Brain microvascular endothelial cell (primary cell): ENCODE results near the gene CDH23.

Source experiments
- DNase-seq: peaks from one replicate; pipeline ENCODE4 v3.0.0-alpha.2; 2020
- H3K27ac ChIP-seq: fragments of 250-450 bp; sonication (Bioruptor Pico); 2 replicates; pipeline ENCODE4 v1.5.1; 2020; ENCODE audit warnings: mild to moderate bottlenecking, moderate library complexity
- H3K27me3 ChIP-seq: fragments of 250-450 bp; sonication (Bioruptor Pico); replicated peaks from 2 replicates; pipeline ENCODE4 v1.5.1; 2020; ENCODE audit warnings: mild to moderate bottlenecking
- H3K36me3 ChIP-seq: fragments of 250-450 bp; sonication (Bioruptor Pico); replicated peaks from 2 replicates; pipeline ENCODE4 v1.5.1; 2020; ENCODE audit warnings: mild to moderate bottlenecking
- H3K4me3 ChIP-seq: 2 replicates; pipeline ENCODE4 v1.5.1; 2011; ENCODE audit warnings: low read depth, mild to moderate bottlenecking, control low read depth, low read length, moderate library complexity
- in situ Hi-C: cut with HindIII; loops from 2 replicates; pipeline ENCODE4 v1.10.0; 2017; ENCODE audit warnings: low sequenced_read_pairs, low pct_ligation_motif_present
- TF ChIP-seq, protein P1 (sequence below): IDR thresholded peaks from 2 replicates; pipeline ENCODE4 v1.5.1; 2011; ENCODE audit warnings: low read depth, mild to moderate bottlenecking, moderate library complexity, low read length, control low read depth, inconsistent platforms; ENCODE audit errors: missing control alignments

The CDH23 gene

DNA sequence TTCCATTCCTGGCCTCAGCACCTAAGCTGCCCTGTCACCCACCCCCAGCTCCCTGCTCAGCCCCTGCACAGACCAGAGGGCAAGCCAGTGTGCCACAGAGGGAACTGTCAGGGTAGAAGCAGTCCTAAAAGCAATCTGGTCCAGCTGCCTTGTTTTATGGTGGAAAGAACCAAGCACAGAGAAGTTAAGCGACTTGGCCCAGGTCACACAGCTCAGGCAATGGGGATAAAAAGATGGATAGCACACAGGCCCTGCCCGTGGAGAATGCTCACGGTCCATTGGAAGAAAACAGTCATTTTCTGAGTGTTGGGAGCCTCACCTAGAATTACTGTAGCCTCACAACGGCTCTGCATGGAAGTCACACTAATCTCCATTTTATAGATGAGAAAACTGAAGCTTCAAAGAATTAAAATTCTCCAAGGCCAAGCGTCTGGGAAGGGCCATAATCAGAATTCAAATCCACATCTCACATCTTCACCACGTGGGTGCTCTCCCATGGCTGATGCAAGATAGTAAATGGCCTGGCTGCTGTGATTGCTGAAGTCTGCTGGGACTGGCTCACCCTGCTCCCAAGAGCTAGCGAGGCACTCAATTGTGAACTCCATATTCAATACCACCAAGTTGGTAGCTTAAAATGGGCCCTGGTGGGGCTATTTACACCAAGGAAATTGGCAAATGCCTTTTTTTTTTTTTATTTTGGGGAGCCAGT lies 296.0 kb downstream of the CDH23 start:
- Histone ChIP-seq H3K27ac (no peak overlapping the region), H3K4me3 (no peak overlapping the region), H3K27me3 (no peaks in the 10 kb centered on the region), H3K36me3 (no peaks in the 10 kb centered on the region)
- in situ Hi-C loops = no loop called here
- no peak for DNase-seq
- TF ChIP-seq, protein P1, sequence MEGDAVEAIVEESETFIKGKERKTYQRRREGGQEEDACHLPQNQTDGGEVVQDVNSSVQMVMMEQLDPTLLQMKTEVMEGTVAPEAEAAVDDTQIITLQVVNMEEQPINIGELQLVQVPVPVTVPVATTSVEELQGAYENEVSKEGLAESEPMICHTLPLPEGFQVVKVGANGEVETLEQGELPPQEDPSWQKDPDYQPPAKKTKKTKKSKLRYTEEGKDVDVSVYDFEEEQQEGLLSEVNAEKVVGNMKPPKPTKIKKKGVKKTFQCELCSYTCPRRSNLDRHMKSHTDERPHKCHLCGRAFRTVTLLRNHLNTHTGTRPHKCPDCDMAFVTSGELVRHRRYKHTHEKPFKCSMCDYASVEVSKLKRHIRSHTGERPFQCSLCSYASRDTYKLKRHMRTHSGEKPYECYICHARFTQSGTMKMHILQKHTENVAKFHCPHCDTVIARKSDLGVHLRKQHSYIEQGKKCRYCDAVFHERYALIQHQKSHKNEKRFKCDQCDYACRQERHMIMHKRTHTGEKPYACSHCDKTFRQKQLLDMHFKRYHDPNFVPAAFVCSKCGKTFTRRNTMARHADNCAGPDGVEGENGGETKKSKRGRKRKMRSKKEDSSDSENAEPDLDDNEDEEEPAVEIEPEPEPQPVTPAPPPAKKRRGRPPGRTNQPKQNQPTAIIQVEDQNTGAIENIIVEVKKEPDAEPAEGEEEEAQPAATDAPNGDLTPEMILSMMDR = no peak

DNA sequence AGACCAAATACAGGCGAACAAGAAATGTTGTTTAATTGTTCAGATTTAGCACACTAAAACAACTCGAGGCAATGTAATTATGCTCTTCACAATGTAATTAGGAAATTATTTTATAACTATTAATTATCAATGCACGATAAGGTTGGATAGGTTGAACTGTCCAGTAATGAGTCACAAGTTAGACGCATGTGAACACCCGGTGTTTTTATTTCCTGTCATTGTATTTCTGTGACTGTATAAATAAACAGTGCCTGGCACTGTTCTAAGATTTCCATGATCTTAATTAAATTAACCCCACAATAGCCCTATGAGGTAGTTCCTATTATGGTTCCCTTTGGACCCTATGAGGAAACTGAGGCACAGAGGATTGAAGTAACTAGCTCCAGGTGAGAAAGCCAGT lies 296.7 kb downstream of the CDH23 start:
- Histone ChIP-seq H3K27me3 (no peaks in the 10 kb centered on the region), H3K27ac (no peak overlapping the region), H3K4me3 (no peak overlapping the region), H3K36me3 (no peaks in the 10 kb centered on the region)
- no peak for DNase-seq
- TF ChIP-seq, protein P1 = no peak
- in situ Hi-C loops = no loop called here

DNA sequence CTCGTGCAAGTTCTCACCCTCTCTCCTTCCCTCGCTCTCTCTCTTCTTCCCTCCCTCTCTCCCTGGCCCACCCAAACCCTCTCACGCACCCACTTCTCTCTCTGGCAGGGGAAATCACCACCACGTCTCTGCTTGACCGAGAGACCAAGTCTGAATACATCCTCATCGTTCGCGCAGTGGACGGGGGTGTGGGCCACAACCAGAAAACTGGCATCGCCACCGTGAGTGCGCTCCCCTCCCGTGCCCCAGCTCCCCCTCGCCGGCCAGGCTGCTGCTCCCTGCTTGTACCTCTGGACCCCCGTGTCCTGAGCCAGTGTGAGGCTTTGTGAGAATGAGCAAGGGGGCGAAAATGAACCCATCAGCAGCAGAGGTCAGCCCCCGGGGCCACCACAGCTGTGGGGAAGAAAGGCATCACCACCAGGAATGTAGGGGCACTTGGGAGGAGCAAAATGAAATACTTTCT lies 297.4 kb downstream of the CDH23 start:
- no peak overlapping the region for H3K27ac ChIP-seq
- no peaks in the 10 kb centered on the region for H3K36me3 ChIP-seq
- in situ Hi-C loops = no loop called here
- no peak for DNase-seq
- H3K27me3 ChIP-seq = no peaks in the 10 kb centered on the region
- H3K4me3 ChIP-seq = no peak overlapping the region
- TF ChIP-seq, protein P1 = no peak

DNA sequence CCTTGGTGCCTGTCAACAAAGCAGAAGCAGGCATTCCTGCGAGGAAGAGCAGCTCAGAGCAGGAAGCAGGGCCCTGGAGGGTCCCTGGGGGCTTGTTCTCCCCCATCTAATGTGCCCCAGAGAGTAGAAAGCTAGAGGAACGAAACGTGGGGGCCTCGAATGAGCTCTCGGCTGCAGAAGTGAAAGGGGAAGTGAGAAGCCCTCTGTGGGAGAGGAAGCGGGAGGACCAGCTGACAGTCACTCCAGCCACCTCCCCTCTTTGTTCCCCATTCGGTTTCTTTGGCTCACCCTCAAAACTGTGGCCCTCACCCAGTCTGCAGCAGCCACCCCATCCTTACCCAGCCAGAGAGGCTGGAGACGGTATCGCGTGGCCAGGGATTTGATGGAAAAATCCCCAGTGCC lies 297.8 kb downstream of the CDH23 start:
- no peak for DNase-seq
- H3K27me3 ChIP-seq = peaks cover 3% of the 10 kb centered on the region
- no peak overlapping the region for H3K4me3 ChIP-seq
- H3K27ac ChIP-seq = no peak overlapping the region
- H3K36me3 ChIP-seq = no peaks in the 10 kb centered on the region
- TF ChIP-seq, protein P1 = no peak
- in situ Hi-C loops = no loop called here

DNA sequence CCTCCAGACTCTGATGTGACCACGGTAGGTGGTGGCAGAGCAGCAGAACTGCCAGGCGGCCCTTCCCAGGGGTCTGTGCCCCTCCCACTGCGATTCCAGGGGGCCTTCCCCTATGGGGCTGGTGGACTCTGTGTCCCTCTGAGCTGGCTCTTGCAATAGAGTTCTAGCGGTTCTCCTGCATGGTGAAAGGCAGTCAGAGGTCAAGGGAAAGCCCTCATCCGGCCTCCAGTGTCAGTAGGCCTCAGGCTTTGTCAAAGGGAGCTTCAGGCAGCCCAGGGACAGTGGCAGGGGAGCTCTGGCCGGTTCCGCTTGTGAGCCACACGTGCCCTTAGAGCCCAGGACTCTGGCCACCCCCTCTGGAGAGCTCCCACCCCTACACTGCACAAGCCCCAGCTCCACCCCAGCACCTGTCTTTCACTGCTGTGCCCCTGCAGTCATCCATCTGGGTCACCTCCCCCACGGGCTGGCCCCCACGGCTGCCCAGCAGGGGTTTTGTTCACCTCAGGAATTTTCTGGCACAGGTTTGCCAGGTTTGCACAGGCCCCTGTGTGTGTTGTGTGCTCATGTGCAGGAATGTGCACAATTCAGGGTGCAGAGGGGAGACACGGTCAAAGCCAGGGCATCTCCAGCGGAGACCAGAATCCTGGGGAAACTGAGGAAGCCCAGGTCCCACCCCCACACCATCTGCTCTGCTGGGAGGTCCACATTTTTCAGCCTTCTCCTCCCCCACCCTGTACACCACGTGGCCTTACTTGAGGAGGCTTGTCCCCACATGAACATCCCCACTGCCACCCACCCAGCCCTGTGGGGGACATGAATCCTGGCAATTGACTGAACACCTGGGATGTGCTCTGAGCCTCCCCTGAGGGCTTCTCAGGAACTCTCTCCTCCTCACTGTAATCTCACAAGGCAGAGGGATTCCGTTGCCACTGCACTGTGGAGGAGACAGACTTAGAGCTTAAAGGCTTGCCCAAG lies 299.1 kb downstream of the CDH23 start:
- Histone ChIP-seq H3K4me3 (no peak overlapping the region), H3K27me3 (peaks cover 3% of the 10 kb centered on the region), H3K36me3 (no peaks in the 10 kb centered on the region), H3K27ac (no peak overlapping the region)
- TF ChIP-seq, protein P1 = no peak
- no peak for DNase-seq
- in situ Hi-C loops = no loop called here
